Neural cell (in vitro differentiated cells): ENCODE measurements around the gene FNDC11.

Experiments
- TF ChIP-seq, protein P1 (sequence below): fragments of 450-650 bp; IDR thresholded peaks from 2 replicates; pipeline ENCODE4 v1.5.1; 2014; ENCODE audit warnings: antibody characterized with exemption, mild to moderate bottlenecking, moderate library complexity; ENCODE audit not compliant: poor library complexity, severe bottlenecking
- TF ChIP-seq, protein P2 (sequence below): IDR thresholded peaks from 2 replicates; pipeline ENCODE4 v1.6.1; 2012; ENCODE audit warnings: borderline replicate concordance

DNA sequence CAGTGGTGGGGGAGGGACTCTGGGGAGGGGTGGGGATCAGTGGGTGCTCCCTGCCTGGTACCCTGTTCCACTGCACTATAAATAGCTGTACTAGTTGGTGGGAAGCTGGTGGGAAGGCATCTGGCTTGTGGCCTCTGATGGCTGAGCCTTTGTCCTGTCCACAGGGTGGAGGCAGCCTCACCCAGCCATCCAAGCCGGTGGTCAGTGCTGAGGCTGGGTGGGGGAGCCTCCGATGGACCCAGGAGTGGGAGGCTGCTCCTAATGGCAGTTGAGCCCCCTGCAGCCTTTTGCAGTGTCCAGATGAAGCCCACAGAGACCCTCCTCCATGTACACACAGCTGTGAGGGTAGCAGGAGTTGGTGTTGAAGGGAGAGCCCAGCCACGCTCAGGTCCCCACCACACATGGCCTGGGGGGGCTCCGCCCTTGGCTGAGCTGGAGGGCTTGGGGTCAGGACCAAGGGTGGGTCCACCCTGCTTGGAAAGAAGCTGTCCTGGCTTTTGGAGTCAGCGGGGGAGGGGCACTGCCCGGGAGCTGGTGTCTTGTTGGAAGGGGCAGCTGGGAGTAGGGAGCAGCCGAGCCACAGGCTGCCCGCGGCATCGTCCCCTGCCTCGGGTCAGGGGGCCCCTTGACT lies 30.9 kb upstream of the FNDC11 start:
- TF ChIP-seq, protein P1, sequence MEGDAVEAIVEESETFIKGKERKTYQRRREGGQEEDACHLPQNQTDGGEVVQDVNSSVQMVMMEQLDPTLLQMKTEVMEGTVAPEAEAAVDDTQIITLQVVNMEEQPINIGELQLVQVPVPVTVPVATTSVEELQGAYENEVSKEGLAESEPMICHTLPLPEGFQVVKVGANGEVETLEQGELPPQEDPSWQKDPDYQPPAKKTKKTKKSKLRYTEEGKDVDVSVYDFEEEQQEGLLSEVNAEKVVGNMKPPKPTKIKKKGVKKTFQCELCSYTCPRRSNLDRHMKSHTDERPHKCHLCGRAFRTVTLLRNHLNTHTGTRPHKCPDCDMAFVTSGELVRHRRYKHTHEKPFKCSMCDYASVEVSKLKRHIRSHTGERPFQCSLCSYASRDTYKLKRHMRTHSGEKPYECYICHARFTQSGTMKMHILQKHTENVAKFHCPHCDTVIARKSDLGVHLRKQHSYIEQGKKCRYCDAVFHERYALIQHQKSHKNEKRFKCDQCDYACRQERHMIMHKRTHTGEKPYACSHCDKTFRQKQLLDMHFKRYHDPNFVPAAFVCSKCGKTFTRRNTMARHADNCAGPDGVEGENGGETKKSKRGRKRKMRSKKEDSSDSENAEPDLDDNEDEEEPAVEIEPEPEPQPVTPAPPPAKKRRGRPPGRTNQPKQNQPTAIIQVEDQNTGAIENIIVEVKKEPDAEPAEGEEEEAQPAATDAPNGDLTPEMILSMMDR, result no peak
- TF ChIP-seq, protein P2, sequence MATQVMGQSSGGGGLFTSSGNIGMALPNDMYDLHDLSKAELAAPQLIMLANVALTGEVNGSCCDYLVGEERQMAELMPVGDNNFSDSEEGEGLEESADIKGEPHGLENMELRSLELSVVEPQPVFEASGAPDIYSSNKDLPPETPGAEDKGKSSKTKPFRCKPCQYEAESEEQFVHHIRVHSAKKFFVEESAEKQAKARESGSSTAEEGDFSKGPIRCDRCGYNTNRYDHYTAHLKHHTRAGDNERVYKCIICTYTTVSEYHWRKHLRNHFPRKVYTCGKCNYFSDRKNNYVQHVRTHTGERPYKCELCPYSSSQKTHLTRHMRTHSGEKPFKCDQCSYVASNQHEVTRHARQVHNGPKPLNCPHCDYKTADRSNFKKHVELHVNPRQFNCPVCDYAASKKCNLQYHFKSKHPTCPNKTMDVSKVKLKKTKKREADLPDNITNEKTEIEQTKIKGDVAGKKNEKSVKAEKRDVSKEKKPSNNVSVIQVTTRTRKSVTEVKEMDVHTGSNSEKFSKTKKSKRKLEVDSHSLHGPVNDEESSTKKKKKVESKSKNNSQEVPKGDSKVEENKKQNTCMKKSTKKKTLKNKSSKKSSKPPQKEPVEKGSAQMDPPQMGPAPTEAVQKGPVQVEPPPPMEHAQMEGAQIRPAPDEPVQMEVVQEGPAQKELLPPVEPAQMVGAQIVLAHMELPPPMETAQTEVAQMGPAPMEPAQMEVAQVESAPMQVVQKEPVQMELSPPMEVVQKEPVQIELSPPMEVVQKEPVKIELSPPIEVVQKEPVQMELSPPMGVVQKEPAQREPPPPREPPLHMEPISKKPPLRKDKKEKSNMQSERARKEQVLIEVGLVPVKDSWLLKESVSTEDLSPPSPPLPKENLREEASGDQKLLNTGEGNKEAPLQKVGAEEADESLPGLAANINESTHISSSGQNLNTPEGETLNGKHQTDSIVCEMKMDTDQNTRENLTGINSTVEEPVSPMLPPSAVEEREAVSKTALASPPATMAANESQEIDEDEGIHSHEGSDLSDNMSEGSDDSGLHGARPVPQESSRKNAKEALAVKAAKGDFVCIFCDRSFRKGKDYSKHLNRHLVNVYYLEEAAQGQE, result no peak
